ENCODE results near the gene FREM2. TPM values are rescaled to one million over a fixed set of nuclear protein-coding genes. Genes with fewer than 3 reads are reported as not detected.

The FREM2 gene
- total and polyA plus RNA-seq, 2 of the 4 experiments (the other 2 are of a cell fraction) = not detected

DNA sequence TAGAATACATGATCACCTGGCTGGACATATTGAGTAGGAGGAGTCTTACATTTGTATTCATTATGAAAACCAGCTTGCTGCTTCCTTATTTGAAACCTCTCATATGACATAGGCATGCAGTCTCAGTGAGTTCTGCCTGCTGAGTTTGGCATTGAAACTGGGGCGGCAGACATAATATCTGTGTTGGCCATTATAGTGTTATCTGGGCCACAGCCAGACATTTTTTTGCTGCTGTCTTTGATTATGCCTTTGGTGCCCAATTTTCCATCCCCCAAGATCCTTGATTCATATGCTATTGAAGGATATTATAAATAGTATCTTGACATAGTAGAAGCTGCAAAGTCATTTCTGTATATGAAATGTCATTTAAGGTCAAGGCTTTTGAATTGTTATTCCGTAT lies 15.8 kb downstream of the FREM2 start:
- TF ChIP-seq, protein P1, sequence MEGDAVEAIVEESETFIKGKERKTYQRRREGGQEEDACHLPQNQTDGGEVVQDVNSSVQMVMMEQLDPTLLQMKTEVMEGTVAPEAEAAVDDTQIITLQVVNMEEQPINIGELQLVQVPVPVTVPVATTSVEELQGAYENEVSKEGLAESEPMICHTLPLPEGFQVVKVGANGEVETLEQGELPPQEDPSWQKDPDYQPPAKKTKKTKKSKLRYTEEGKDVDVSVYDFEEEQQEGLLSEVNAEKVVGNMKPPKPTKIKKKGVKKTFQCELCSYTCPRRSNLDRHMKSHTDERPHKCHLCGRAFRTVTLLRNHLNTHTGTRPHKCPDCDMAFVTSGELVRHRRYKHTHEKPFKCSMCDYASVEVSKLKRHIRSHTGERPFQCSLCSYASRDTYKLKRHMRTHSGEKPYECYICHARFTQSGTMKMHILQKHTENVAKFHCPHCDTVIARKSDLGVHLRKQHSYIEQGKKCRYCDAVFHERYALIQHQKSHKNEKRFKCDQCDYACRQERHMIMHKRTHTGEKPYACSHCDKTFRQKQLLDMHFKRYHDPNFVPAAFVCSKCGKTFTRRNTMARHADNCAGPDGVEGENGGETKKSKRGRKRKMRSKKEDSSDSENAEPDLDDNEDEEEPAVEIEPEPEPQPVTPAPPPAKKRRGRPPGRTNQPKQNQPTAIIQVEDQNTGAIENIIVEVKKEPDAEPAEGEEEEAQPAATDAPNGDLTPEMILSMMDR (conservative IDR thresholded peaks at IDR 0.05; ENCODE audit: low read depth, low read length) = no peak
- no peak for TF ChIP-seq SMC3 (IDR thresholded peaks at IDR 0.05; ENCODE audit: low read depth, low read length)
- TF ChIP-seq, protein P2, sequence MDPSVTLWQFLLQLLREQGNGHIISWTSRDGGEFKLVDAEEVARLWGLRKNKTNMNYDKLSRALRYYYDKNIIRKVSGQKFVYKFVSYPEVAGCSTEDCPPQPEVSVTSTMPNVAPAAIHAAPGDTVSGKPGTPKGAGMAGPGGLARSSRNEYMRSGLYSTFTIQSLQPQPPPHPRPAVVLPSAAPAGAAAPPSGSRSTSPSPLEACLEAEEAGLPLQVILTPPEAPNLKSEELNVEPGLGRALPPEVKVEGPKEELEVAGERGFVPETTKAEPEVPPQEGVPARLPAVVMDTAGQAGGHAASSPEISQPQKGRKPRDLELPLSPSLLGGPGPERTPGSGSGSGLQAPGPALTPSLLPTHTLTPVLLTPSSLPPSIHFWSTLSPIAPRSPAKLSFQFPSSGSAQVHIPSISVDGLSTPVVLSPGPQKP (IDR thresholded peaks at IDR 0.05; ENCODE audit: borderline replicate concordance, low read depth, low read length) = no peak
- CTCF ChIA-PET = interaction anchor here (1.2 kb wide), 1 partner anchor 17 kb away, joined by 3 read pairs; no protein-coding TSS in a partner anchor

More for the DNA sequence above, 15.8 kb downstream of the FREM2 start:
- WGBS, 2 experiments (ENCODE audit: extremely low coverage in 2 of 2, insufficient read length in 1 of 2) = no CpG with 5 or more reads among the region's 2 CpGs
- Histone ChIP-seq H3K56ac (ENCODE audit: extremely low read depth, insufficient read depth, low read length) (no peak overlapping the region), H3K4me3 (ENCODE audit: insufficient read depth, low read depth, low read length) (no peak overlapping the region), H2BK5ac (ENCODE audit: low read depth, low read length, poor library complexity, severe bottlenecking) (no peak overlapping the region), H3K4me1 (ENCODE audit: control insufficient read depth, insufficient read depth, low read length) (no peaks in the 10 kb centered on the region), H4K8ac (ENCODE audit: low read depth in 2 of 2, low read length in 2 of 2) (no peak overlapping the region), H3K9me1 (ENCODE audit: insufficient read depth, low read length) (no peaks in the 10 kb centered on the region), H3K4ac (ENCODE audit: low read depth, low read length) (no peak overlapping the region), H3K14ac (replicated peaks; ENCODE audit: low read depth, low read length) (no peak overlapping the region), H3K27ac (ENCODE audit: insufficient read depth, low read length) (no peak overlapping the region), H3K23ac (ENCODE audit: low read depth, low read length) (no peak overlapping the region), H2BK15ac (ENCODE audit: low read depth, low read length) (no peak overlapping the region), H3K9me3 (ENCODE audit: control insufficient read depth, insufficient read depth, low read length) (no peaks in the 10 kb centered on the region), H3K4me2 (ENCODE audit: low read depth, low read length) (no peak overlapping the region), H4K20me1 (ENCODE audit: insufficient read depth, low read length) (no peaks in the 10 kb centered on the region), H3K79me1 (ENCODE audit: low read depth in 1 of 2, low read length in 2 of 2) (no peaks in the 10 kb centered on the region), H3K27me3 (ENCODE audit: control insufficient read depth, insufficient read depth, low read length) (no peaks in the 10 kb centered on the region), H4K5ac (ENCODE audit: low read depth, low read length) (no peak overlapping the region), H3K36me3 (ENCODE audit: control insufficient read depth, insufficient read depth, low read length) (no peaks in the 10 kb centered on the region), H2AK9ac (replicated peaks; ENCODE audit: low read depth, low read length, poor library complexity) (no peak overlapping the region), H2AFZ (replicated peaks; ENCODE audit: low read length, poor library complexity) (no peak overlapping the region), H2BK20ac (ENCODE audit: low read depth, low read length) (no peak overlapping the region), H2BK120ac (ENCODE audit: low read depth, low read length) (no peak overlapping the region), H3K9ac (ENCODE audit: low read depth, low read length) (no peak overlapping the region), H2AK5ac (ENCODE audit: low read depth, low read length) (no peak overlapping the region), H3K18ac (ENCODE audit: low read depth, low read length) (no peak overlapping the region), H4K91ac (ENCODE audit: insufficient read depth, low read depth, low read length) (no peak overlapping the region)
- dilution Hi-C loops (cut with HindIII; ENCODE audit: low sequenced_read_pairs, unreplicated experiment) (no loop called here), intact Hi-C loops (cut with micrococcal nuclease) (no loop called here), in situ Hi-C loops (cut with MboI; ENCODE audit: low sequenced_read_pairs) (no loop called here)
- DNase-seq (no peak), ATAC-seq (ENCODE audit: low read depth) (no peak)
- no TSS peak for BruUV-seq (replicated peaks)
- POLR2A ChIA-PET (ENCODE audit: unreplicated experiment) = no interaction called here

All from IMR-90 (cell line).